Amygdala (tissue), 56 donors: ENCODE data around the gene AKAP9.
A peak's percentile ranks its signal among the peaks of the same experiment; 100 is the strongest.
"Not testable (repeated sequence)": the region's sequence is repeated elsewhere in the genome, so short reads cannot be mapped to it uniquely, and the experiment has no call there.

Source experiments
- DNase-seq, 56 donors: peaks; one replicate each; lab custom pipeline; 2025; lab: John Stamatoyannopoulos, UW

The AKAP9 gene

GRCh38 chr7:92121681-92122080, 181.0 kb downstream of the AKAP9 start:
- DNase-seq, result no peak

GRCh38 chr7:92131093-92131492, 190.4 kb downstream of the AKAP9 start:
- DNase-seq, result no peak

- no peak for DNase-seq
Observed at GRCh38 chr7:92131764-92132330, 191.2 kb downstream of the AKAP9 start.

GRCh38 chr7:92133133-92133736, 192.6 kb downstream of the AKAP9 start:
- peak in 1 of 56 donors; percentile 30 for DNase-seq

GRCh38 chr7:92133737-92134270, 193.1 kb downstream of the AKAP9 start:
- DNase-seq, result peak in 53 of 56 donors; percentile 20 to 86 (median 60)

GRCh38 chr7:92134271-92135051, 193.8 kb downstream of the AKAP9 start, which contains the start of gene CYP51A1:
Gene CYP51A1 (minus strand): TSS chr7:92134477. CDS start chr7:92134364, 113 bp downstream.
- DNase-seq, result peak; percentile 57 to 98 (median 90)

- DNase-seq, result peak in 21 of 56 donors; percentile 9 to 68 (median 39)
Observed at GRCh38 chr7:92135052-92135889, 194.6 kb downstream of the AKAP9 start.

- no peak for DNase-seq
Observed at GRCh38 chr7:92137557-92137956, 196.9 kb downstream of the AKAP9 start.

- DNase-seq, result no peak
Observed at GRCh38 chr7:92141161-92141560, 200.5 kb downstream of the AKAP9 start.

- not testable (repeated sequence) for DNase-seq
Observed at GRCh38 chr7:92142791-92143190, 202.1 kb downstream of the AKAP9 start.

GRCh38 chr7:92143192-92143880, 202.7 kb downstream of the AKAP9 start:
- DNase-seq, result not testable (repeated sequence)

- DNase-seq, result no peak
Observed at GRCh38 chr7:92149736-92150239, 209.1 kb downstream of the AKAP9 start.

- no peak for DNase-seq
Observed at GRCh38 chr7:92150450-92151017, 209.9 kb downstream of the AKAP9 start.

GRCh38 chr7:92155108-92155739, 214.6 kb downstream of the AKAP9 start:
- no peak for DNase-seq

- DNase-seq, result no peak
Observed at GRCh38 chr7:92156990-92157389, 216.3 kb downstream of the AKAP9 start.

GRCh38 chr7:92158660-92159575, 218.3 kb downstream of the AKAP9 start:
- no peak for DNase-seq
